AG09309 (cell line): ENCODE results near the gene ATG7.

Experiments used
- DNase-seq: peaks from one replicate; pipeline ENCODE4 v3.0.0-alpha.2; 2010; ENCODE audit warnings: low read depth
- H3K4me3 ChIP-seq: 2 replicates; pipeline ENCODE4 v1.5.1; 2011; ENCODE audit warnings: mild to moderate bottlenecking, low read depth, low read length, moderate library complexity; ENCODE audit not compliant: control insufficient read depth
- TF ChIP-seq, protein P1 (sequence below): IDR thresholded peaks from 2 replicates; pipeline ENCODE4 v1.5.1; 2011; ENCODE audit warnings: mild to moderate bottlenecking, low read depth, low read length, inconsistent platforms; ENCODE audit not compliant: insufficient read depth, control insufficient read depth; ENCODE audit errors: missing control alignments

ATG7 gene

GRCh38 chr3:11554666-11555065 lies 282.5 kb downstream of the ATG7 start:
- DNase-seq: no peak
- no peak overlapping the region for H3K4me3 ChIP-seq
- TF ChIP-seq, protein P1, sequence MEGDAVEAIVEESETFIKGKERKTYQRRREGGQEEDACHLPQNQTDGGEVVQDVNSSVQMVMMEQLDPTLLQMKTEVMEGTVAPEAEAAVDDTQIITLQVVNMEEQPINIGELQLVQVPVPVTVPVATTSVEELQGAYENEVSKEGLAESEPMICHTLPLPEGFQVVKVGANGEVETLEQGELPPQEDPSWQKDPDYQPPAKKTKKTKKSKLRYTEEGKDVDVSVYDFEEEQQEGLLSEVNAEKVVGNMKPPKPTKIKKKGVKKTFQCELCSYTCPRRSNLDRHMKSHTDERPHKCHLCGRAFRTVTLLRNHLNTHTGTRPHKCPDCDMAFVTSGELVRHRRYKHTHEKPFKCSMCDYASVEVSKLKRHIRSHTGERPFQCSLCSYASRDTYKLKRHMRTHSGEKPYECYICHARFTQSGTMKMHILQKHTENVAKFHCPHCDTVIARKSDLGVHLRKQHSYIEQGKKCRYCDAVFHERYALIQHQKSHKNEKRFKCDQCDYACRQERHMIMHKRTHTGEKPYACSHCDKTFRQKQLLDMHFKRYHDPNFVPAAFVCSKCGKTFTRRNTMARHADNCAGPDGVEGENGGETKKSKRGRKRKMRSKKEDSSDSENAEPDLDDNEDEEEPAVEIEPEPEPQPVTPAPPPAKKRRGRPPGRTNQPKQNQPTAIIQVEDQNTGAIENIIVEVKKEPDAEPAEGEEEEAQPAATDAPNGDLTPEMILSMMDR: no peak

DNA sequence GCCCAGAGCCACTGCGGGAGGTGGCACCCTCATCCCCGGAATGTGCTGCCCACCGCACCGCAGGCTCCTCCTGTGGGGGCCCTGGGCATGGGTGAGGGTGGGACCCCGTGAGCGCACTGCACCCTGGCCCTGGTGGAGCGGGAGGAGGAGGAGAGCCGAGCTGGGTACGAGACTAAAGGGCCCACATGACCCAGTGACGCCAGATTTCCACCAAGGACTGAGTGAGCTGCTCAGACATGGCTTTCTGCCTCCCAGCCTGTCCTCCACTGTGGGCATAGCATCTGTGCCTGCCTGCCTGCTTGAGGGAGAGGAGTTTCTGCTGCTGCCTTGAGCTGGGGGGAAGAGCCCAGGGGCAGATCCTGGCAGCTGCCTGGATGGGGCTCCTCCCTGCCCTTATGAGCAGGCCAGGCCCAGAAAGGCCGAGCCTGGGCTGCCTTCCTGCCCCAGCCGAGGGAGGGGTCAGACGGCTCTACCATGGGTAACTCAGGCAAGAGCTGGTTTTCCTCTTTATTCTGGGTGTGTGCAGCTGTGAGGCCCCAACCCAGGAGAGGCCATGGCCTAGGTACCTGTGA lies 283.1 kb downstream of the ATG7 start:
- DNase-seq: no peak
- TF ChIP-seq, protein P1: no peak
- no peak overlapping the region for H3K4me3 ChIP-seq

GRCh38 chr3:11555881-11556633 lies 283.9 kb downstream of the ATG7 start:
- H3K4me3 ChIP-seq: no peak overlapping the region
- no peak for DNase-seq
- TF ChIP-seq, protein P1: no peak

DNA sequence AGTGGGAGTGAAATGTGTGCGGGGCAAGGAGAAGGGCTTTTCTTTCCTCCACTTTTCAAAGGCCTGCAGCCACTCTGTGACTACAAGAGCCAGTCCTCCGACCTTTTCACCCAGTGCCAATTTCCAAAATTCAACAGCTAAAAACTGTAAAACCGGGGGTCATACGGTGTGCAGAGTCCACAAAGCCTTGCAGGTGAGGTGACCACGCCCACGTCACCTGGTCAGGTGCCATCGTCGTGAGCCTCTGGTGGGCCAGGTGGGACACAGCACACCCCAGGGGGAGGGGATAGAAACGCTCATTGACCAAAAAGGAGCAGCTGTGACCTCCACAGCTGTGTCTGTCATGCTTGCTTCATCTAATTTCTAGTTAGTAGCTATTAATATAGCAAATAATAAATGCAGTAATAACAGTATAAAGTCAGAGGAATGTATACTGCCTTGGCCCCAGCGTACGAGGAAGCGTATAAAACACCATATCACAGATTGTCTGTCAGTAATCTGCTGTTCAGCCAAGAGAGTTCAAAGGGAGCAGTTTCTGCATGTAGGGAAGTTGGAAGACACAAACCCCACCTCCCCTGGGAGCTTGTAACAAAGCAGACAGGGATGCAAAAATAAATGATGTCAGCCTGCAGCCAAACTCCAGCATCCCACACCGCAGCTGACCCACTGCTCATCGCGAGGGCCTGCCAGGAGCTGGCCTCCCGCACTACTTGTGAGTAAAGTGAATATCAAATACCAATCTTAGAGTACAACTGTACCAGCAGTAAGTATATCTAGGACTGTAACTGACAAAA lies 284.9 kb downstream of the ATG7 start:
- no peak for DNase-seq
- H3K4me3 ChIP-seq: no peak overlapping the region
- TF ChIP-seq, protein P1: no peak

DNA sequence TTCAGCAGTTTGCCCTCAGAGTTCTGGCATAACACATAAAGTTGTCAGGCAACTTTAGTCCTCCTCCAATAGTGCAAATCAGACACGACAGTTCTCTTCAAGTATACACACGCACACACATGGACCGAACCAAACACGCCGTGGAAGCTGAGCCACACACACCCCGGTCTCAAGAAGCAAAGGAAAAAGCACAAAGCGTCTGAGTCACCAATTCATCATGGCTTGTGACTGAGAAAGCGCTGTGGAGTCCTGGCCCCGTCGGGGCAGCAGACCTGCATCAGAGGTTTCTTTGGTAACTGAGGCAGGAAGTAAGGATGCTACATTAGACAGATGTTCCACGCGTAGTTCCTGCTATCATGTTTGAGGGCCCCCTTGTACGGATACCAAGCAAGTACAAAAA lies 285.8 kb downstream of the ATG7 start:
- no peak overlapping the region for H3K4me3 ChIP-seq
- TF ChIP-seq, protein P1: no peak
- DNase-seq: peak; percentile 57

GRCh38 chr3:11558411-11558903 lies 286.3 kb downstream of the ATG7 start:
- DNase-seq: no peak
- TF ChIP-seq, protein P1: no peak
- no peak overlapping the region for H3K4me3 ChIP-seq
